Spleen (tissue), 7 donors: ENCODE data around the gene ABHD12.

Experiments
- POLR2A ChIP-seq, 3 donors: fragments of 450-650 bp; IDR thresholded peaks; one replicate each; pipeline ENCODE4 v1.5.1; 2017; ENCODE audit warnings: antibody characterized with exemption in 3 of 3, mild to moderate bottlenecking in 1 of 3
- POLR2AphosphoS5 ChIP-seq, 3 donors: sonication (generic); formaldehyde crosslinking; IDR thresholded peaks; one replicate each; pipeline ENCODE4 v1.5.1; 2017; ENCODE audit warnings: antibody characterized with exemption in 3 of 3
- TF ChIP-seq, protein P1 (sequence below), 11 experiments: fragments of 200-600 bp in 7 of 11; fragments of 450-650 bp in 4 of 11; sonication (generic) in 4 of 11; IDR thresholded peaks in 8 of 11; conservative IDR thresholded peaks in 3 of 11; 1 replicate in 7 of 11; 2 replicates in 4 of 11; pipeline versions ENCODE4 v1.4.0 to v1.8.0; 2016 to 2021; ENCODE audit warnings: antibody characterized with exemption in 11 of 11, inconsistent platforms in 4 of 11, mild to moderate bottlenecking in 1 of 11
- donor health status: DM: no; HTN: no; CAD: no; lungs with moderate emphysema.
- donor health status: DM: no; HTN: no; CAD: no.
- donor health status: DM: no; HTN: no; CAD: no.

DNA sequence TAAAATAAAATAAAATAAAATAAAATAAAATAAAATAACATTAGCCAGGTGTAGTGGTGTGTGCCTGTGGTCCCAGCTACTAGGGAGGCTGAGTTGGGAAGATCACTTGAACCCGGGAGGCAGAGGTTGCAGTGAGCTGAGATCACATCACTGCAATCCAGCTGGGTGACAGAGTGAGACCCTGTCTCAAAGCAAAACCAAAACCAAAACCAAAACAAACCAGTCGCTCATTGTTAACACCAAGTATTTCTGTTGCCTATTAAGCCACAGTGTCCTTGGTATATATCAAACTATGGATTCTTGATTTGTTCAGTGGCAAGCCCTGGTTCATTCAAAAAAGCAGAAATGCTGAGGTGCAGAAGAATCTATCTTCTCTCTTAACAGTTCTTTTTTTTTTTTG lies 77.0 kb downstream of the ABHD12 start:
- TF ChIP-seq, protein P1, sequence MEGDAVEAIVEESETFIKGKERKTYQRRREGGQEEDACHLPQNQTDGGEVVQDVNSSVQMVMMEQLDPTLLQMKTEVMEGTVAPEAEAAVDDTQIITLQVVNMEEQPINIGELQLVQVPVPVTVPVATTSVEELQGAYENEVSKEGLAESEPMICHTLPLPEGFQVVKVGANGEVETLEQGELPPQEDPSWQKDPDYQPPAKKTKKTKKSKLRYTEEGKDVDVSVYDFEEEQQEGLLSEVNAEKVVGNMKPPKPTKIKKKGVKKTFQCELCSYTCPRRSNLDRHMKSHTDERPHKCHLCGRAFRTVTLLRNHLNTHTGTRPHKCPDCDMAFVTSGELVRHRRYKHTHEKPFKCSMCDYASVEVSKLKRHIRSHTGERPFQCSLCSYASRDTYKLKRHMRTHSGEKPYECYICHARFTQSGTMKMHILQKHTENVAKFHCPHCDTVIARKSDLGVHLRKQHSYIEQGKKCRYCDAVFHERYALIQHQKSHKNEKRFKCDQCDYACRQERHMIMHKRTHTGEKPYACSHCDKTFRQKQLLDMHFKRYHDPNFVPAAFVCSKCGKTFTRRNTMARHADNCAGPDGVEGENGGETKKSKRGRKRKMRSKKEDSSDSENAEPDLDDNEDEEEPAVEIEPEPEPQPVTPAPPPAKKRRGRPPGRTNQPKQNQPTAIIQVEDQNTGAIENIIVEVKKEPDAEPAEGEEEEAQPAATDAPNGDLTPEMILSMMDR (IDR thresholded peaks at IDR 0.05 in 8 of 11, conservative IDR thresholded peaks at IDR 0.05 in 3 of 11) = no peak
- no peak for TF ChIP-seq POLR2A (IDR thresholded peaks at IDR 0.05)
- TF ChIP-seq POLR2AphosphoS5 (IDR thresholded peaks at IDR 0.05) = no peak
